ENCODE data around the gene PPM1F. TPM values are rescaled to one million over a fixed set of nuclear protein-coding genes. Genes with fewer than 3 reads are reported as not detected.

PPM1F gene
- total RNA-seq, 1 donor from 2014 or later: 244 TPM

GRCh38 chr22:21919526-21920307 is 32.9 kb downstream of the PPM1F start:
- peaks cover 3% of the 10 kb centered on the region for H3K4me1 Mint-ChIP-seq (ENCODE audit: unreplicated experiment)
- H3K36me3 Mint-ChIP-seq (ENCODE audit: low read depth, unreplicated experiment): peaks cover 12% of the 10 kb centered on the region
- no peak overlapping the region for H3K4me3 Mint-ChIP-seq (ENCODE audit: unreplicated experiment)
- peak overlapping the region; percentile 13 for H3K27ac Mint-ChIP-seq (ENCODE audit: unreplicated experiment)
- H3K27me3 Mint-ChIP-seq (ENCODE audit: unreplicated experiment): peaks cover 6% of the 10 kb centered on the region
- no peak for TF ChIP-seq CTCF (IDR thresholded peaks at IDR 0.05; ENCODE audit: unreplicated experiment)
- no peaks in the 10 kb centered on the region for H3K9me3 Mint-ChIP-seq (ENCODE audit: unreplicated experiment)
- DNase-seq (ENCODE audit: low spot score): no peak

GRCh38 chr22:21918466-21919185 is 34.0 kb downstream of the PPM1F start:
- H3K4me1 Mint-ChIP-seq (ENCODE audit: unreplicated experiment): peaks cover 3% of the 10 kb centered on the region
- H3K27ac Mint-ChIP-seq (ENCODE audit: unreplicated experiment): no peak overlapping the region
- H3K9me3 Mint-ChIP-seq (ENCODE audit: unreplicated experiment): no peaks in the 10 kb centered on the region
- no peak for TF ChIP-seq CTCF (IDR thresholded peaks at IDR 0.05; ENCODE audit: unreplicated experiment)
- DNase-seq (ENCODE audit: low spot score): no peak
- peaks cover 4% of the 10 kb centered on the region for H3K27me3 Mint-ChIP-seq (ENCODE audit: unreplicated experiment)
- peaks cover 8% of the 10 kb centered on the region for H3K36me3 Mint-ChIP-seq (ENCODE audit: low read depth, unreplicated experiment)
- no peak overlapping the region for H3K4me3 Mint-ChIP-seq (ENCODE audit: unreplicated experiment)

- Mint-ChIP-seq H3K36me3 (ENCODE audit: low read depth, unreplicated experiment) (peaks cover 4% of the 10 kb centered on the region), H3K27ac (ENCODE audit: unreplicated experiment) (no peak overlapping the region), H3K9me3 (ENCODE audit: unreplicated experiment) (no peaks in the 10 kb centered on the region), H3K4me3 (ENCODE audit: unreplicated experiment) (no peak overlapping the region), H3K27me3 (ENCODE audit: unreplicated experiment) (peaks cover 4% of the 10 kb centered on the region), H3K4me1 (ENCODE audit: unreplicated experiment) (peaks cover 3% of the 10 kb centered on the region)
- DNase-seq (ENCODE audit: low spot score): no peak
- TF ChIP-seq CTCF (IDR thresholded peaks at IDR 0.05; ENCODE audit: unreplicated experiment): no peak
Observed at GRCh38 chr22:21917959-21918261, 34.7 kb downstream of the PPM1F start.

- Mint-ChIP-seq H3K27me3 (ENCODE audit: unreplicated experiment) (peaks cover 4% of the 10 kb centered on the region), H3K4me1 (ENCODE audit: unreplicated experiment) (peaks cover 3% of the 10 kb centered on the region), H3K9me3 (ENCODE audit: unreplicated experiment) (no peaks in the 10 kb centered on the region), H3K36me3 (ENCODE audit: low read depth, unreplicated experiment) (peaks cover 4% of the 10 kb centered on the region), H3K4me3 (ENCODE audit: unreplicated experiment) (no peak overlapping the region), H3K27ac (ENCODE audit: unreplicated experiment) (no peak overlapping the region)
- DNase-seq (ENCODE audit: low spot score): no peak
- TF ChIP-seq CTCF (IDR thresholded peaks at IDR 0.05; ENCODE audit: unreplicated experiment): no peak
Observed at GRCh38 chr22:21917181-21917958, 35.3 kb downstream of the PPM1F start.

Measured in endothelial cell (in vitro differentiated cells).